Medulla oblongata (tissue), 1 donor: Measurements from ENCODE around the gene TFRC.
"Not testable (repeated sequence)": the region's sequence is repeated elsewhere in the genome, so short reads cannot be mapped to it uniquely, and the experiment has no call there.

ENCODE experiments used
- DNase-seq: peaks from one replicate; pipeline ENCODE4 v3.0.0-alpha.2; 2015; ENCODE audit errors: extremely low spot score

TFRC gene

DNA sequence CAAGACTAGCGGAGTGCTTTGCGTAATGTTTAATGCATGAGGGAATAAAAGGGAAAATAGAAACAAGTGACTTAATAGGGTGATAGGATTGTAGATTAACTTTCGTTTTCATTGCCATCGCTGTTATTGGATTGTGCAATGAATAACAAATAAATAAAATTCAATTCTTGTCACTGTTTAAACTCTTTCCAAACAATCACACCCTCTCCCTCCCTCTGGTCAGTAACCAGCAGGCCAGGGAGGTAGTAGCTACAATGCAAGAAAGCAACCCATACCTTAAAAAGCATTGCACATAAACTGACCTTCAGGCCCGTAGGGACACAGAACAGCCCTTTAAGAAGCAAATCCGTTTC lies 705 bp upstream of the TFRC start:
- DNase-seq = no peak

DNA sequence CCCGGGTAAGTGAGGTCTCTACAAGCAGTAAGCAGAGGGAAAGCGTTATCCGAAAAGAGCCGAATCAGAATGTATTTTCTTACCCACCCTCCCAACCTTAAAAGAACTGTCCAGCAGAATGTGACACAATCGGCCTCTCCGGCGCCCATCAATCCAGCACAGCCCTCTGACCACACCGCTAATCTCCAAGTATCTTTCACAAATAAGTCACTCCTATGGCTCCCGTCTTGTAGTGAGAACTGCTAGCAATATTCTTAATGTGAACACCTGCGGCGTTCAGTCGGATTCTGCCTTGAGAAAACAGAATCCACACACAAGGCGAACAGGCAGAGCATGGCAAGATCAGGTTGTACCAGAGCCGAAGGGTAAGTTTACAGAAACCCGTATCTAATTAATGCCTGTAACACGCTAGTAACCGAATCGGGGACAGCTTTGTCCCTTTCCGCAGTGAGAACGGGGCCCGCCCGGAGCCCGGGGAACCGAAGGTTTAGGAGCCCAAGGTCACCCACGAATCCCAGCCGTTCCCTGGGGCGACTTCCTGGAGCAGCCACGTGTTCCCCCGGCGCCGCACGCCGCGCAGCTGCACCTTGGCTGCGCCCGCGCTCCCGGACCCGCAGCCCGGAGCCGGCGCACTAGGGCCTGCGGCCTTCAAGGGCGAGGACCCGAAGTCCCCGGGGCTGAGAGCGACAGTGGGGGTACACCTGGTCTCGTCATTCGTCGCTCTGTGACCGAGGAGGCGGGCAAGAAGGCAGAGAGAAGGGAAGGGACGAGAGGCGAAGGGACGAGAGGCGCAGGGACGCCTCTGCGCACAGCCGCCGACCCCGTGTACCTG lies 672 bp downstream of the TFRC start:
- peak; percentile 57 for DNase-seq

DNA sequence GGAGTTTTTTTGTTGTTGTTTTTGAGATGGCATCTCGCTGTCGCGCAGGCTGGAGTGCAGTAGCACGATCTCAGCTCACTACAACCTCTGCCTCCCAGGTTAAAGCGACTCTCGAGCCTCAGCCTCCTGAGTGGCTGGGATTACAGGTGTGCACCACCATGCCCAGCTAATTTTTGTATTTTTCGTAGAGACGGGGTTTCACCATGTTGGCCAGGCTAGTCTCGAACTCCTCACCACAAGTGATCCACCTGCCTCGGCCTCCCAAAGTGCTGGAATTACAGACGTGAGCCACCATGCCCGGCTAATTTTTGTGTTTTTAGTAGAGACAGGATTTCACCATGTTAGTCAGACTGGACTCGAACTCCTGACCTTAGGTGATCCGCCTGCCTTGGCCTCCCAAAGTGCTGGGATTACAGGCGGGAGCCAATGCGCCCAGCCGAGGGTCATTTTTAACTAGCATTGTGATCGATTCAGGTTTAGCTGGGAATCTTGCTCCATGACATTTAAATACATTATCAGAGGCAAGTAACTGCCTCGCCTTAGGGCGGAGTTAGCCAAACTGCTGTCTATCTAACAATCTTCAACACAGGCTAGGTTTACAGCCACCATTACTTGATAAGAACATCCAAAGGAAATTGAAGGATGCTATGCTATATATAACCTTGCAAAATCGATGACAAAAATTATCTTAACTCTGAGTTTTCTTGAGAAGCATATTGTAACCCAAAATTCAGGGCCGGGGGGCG lies 1.6 kb downstream of the TFRC start:
- not testable (repeated sequence) for DNase-seq

DNA sequence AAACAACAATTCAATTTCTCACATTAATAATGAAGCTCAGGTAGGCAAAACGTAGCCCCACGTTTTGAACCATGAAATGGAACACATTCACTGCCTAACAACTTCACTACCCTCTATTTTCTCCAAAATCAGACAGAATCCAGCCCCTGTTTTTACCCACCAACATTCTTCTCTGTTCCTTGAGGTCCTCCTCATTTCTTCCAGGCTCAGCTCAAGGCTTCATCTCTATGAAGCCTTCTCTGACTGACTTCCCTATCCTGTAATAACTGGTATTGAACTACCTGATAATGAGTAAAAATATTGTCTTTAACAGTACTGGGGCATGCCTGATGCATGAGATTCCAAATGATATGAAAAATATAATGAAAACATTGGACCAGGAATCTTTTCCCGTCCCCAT lies 2.2 kb downstream of the TFRC start:
- no peak for DNase-seq

DNA sequence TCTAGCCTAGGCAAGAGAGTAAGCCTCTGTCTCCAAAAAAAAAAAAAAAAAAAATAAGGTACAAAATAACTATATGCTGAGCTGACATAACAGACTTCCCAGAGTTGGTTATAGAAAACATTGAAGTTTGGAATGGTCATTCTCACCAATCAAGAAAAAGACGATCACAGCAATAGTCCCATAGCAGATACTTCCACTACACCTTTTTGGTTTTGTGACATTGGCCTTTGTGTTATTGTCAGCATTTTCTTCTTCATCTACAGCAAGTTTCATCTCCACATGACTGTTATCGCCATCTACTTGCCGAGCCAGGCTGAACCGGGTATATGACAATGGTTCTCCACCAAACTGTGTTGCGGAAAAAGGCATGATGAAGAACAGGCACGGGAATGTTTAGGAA lies 6.9 kb downstream of the TFRC start:
- DNase-seq = no peak

DNA sequence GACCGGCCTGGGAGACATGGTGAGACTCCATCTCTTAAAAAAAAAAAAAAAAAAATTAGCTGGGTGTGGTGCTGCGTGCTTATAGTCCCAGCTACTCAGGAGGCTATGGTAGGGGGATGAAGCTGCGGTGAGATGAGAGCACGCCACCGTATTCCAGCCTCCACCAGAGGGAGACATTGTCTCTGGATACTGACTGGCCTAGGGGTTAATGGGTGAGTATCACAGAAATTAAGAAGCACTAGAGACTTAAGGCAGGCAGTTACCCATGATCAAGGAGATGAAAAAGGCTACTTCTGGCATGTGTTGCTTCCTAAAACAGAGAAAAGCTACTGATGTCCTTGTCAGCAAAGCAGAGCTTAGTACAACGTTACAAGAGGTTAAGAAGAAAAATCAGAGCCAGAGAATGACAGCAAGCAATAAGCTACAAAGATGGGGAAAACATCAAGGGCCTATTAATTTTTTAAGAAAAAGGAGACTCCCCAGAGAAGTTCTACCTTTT lies 8.6 kb downstream of the TFRC start:
- DNase-seq = peak; percentile 89

DNA sequence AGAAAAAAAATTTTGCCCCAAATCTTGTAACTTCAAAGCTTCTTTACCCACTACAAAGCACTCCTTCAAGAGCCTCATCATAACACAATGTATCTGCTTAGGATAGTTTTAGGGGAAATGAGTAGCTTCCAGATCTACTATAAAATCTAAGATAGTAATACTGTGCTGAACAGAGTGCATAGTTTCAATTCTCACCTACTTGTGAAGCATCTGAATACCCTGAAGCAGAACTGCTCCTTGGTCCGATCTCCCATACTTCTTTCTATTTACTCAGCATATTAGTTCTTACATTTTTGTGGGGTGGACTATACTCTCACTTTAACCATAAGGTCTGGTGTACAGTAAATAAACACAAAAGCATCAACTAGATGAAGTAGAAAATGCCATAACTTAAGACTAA lies 9.6 kb downstream of the TFRC start:
- DNase-seq = no peak

DNA sequence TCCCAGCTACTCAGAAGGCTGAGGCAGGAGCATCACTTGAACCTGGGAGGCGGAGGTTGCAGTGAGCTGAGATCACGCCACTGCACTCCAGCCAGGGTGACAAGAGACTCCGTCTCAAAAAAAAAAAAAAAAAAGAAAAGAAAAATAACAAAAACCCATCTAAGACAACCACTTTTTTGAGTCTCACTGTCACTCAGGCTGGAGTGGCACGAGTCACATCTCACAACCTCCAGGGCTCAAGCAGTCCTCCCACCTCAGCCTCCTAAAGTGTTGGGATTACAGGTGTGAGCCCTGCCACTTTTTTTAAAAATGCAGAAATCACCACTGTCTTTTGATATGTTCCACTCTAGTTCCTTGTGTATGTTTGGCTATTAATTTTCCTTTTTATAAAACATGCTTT lies 13.1 kb downstream of the TFRC start:
- not testable (repeated sequence) for DNase-seq

DNA sequence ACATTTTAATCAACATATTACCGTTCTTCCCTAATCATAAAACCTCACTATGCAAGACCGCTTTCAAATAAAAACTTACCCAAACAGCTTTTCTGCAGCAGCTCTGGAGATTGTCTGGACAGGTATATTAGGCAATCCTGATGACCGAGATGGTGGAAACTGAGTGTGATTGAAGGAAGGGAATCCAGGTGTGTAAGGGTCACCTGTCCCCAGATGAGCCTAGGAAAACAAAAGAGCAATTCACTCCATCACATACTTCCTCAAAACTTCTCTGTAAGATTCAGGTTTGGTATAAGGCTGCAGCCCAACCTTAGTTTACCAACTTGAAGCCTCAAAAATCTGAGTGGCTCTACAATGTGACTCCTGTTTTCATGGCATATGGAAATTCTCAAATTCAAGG lies 14.5 kb downstream of the TFRC start:
- no peak for DNase-seq

DNA sequence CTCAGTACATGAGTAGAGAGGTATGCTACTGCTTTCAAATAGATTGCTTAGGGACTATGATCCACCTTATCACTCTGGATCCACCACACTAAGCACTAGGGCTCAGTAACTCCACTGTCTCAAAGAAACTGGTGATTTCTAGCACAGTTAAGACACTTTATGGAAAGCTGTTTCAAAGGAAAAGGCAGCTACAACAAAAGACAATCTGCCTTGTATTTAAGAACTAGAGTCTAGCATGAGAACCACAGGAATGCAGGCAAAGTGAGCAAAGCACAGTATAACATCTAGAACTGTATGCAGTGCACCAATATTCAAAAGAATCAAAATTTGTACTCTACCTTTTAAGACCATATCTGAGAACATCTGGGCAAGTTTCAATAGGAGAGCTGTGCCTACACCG lies 17.9 kb downstream of the TFRC start:
- DNase-seq = no peak

DNA sequence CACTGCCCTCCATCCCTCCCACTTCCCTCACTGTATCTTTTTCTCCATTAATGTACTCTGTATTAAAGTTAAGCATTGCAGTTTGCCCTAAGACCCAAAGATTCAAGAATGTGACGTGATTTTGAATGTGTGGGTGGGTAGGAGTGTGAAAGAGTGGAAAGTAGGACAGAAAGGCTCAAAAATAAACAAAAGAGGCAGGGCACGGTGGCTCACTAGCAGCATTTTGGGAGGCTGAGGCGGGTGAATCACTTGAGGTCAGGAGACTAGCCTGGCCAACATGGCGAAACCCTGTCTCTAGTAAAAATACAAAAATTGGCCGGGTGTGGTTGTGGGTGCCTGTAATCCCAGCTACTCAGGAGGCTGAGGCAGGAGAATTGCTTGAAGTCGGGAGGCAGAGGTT lies 18.4 kb downstream of the TFRC start:
- DNase-seq = no peak

DNA sequence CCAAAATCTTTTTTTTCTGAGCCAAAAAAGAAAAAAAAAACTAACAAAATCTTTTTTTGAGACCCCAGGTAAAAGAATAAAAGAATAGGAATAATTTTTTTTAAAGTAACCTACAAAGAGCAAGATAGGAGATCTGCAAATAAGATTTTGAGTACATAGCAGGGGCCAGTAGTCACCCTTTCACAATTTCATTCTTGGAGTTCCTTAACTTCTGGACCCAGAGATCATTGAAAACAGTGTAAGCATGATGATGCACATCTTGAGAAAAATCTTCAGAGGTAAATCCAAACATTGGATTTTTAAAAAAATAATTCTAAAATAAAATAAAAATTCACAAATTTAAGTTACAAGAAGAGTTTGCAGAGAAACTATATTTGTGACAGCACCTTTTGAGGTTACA lies 18.8 kb downstream of the TFRC start:
- DNase-seq = no peak

DNA sequence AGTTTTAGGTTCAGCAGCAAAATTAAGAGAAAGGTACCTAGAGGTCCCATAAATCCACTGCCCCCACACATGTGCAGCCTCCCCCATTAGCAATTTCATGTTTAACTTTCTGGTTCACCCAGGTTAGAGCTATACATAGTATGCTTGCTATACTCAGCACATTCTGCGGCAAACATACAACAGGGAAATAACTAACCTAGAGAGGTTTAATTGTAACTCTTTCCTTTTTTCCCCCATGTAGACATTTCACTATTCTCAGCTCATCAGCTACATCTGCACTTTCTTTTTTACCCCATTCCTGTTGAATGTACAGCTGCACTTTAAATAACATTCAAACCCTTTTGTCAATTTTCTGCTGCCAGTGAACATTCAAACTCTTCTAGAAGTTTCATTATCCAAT lies 21.1 kb downstream of the TFRC start:
- DNase-seq = no peak

DNA sequence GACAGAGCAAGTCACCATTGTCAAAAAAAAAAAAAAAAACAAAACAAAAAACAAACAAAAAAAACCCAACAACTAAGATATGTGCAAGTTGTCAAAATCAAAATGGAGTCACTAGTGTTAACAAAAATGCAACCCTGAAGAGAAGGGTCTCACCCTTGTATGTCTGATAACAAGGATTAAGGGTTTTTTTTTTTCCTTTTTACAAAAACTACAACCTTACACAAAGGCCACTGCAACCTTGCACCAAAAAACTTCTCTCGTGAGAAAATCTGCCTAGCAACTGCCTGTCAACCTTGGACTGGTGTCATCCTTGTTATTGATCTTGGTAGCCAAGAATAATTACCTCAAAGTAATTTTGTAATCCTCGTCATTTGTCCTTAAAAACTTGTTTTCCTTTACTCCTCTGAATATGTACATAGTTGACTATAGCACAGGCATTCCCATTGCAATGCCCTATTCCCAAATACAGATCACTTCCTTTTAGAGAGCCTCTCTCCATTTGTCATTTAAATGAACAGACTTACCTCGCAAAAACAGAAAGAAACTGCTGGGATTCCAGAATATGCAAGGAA lies 24.0 kb downstream of the TFRC start:
- DNase-seq = no peak

DNA sequence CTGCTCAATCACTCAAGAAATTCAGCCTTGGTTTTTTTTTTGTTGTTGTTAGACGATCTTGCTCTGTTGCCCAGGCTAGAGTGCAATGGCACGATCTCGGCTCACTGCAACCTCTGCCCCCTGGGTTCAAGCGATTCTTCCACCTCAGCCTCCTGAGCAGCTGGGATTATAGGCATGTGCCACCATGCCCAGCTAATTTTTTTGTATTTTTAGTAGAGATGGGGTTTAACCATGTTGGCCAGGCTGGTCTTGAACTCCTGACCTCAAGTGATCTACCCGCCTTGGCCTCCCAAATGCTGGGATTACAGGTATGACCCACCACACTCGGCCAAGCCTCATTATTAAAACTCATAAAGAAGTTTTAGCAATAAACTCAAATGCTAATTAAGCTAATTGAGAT lies 25.5 kb downstream of the TFRC start:
- DNase-seq = not testable (repeated sequence)

DNA sequence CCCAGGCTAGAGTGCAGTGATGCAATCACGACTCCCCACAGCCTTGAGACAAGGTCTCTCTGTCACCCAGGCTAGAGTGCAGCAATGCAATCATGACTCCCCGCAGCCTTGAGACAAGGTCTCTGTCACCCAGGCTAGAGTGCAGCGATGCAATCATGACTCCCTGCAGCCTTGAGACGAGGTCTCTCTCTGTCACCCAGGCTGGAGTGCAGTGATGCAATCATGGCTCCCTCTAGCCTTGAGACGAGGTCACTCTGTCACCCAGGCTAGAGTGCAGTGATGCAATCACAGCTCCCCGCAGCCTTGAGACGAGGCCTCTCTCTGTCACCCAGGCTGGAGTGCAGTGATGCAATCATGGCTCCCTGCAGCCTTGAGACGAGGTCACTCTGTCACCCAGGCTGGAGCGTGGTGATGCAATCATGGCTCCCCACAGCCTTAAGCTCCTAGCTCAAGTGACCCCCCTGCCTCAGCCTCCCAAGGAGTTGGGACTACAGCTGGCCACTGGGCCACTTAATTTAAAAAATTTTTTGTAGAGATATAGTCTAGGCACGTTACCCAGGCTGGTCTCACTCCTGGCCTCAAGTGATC lies 26.1 kb downstream of the TFRC start:
- DNase-seq = no peak

DNA sequence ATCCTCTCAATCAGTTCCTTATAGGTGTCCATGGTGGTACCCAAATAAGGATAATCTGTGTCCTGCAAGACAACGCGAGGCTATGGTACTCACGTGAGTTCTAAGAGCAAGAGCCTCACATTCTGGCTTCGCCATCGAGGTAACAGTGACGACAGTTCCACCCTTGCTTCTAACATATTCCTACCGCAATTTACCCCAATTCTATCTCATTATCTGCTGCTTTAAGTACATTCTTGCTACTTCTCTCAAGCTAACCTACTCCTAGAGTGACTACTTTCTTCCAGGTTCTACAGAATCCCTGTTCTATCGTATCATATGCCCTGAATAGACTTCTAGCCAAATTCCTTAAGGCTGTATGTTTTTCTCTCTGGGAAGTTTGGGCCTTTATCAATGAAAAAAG lies 26.6 kb downstream of the TFRC start:
- no peak for DNase-seq

DNA sequence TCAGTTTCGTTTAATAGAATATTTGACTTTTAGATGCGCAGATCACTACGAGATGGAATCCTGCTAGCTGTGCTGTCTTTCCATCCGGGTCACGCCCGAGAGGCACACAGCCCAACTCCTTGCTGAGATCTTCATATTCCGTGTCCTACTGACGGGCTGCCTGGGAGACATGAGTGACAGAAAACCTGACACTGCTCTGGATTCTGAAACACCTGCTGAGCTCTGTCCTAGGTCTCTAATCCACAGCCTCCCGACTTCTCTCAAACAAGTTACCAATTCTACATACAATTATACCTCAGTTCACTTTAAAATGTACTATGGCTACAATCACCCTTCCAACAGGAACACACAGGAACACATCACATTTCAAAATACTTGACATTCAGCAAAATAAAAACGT lies 27.2 kb downstream of the TFRC start:
- DNase-seq = no peak

DNA sequence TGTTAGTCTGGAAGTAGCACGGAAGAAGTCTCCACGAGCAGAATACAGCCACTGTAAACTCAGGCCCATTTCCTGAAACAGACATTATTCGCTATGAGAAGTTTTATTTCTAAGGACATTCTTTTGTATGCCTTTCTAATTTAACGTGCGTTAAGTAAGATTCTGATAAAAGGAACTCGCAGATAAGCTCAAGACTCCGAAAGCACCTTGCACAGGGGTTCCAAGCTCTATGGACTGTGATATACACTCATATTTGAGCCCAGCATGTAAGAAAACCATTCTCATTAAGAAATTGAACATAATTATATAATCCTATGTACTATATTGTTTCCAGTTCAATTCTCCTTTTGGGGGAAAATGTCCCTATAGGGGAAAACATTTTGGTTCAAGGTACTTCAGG lies 28.4 kb downstream of the TFRC start:
- no peak for DNase-seq

DNA sequence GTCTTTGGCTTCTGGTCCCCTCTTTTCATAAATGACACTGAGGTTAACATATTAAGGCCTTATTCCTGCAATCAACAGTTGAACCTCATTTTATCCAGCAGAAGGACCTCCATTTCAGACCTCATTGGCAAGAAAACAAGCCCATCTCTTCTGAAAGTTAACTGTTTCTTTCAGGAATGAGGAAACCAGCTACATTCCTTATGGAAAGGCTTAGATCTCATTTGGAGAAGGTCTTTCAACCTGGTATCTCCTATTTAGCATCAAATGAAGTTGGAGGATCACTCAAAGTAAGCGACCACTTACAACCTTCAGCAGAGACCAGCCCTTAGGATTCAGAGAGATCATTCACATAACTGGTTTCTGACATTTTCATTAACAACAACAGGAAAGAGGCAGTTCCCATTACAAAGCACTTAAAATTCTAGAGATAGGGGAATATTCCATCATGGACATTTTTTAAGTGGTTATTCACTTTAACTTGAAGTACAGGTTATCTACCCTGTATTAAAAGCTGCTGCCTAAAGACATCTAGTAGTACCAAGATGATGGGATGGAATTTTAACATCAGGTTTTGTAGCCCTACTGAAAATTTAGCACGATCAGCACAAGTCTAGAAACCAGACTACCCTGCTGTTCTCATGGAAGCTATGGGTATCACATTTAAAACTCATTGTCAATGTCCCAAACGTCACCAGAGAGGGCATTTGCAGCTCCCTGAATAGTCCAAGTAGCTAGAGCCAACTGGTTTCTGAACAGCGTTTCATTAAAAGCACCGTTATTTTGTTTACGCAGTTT lies 30.4 kb downstream of the TFRC start:
- DNase-seq = no peak

DNA sequence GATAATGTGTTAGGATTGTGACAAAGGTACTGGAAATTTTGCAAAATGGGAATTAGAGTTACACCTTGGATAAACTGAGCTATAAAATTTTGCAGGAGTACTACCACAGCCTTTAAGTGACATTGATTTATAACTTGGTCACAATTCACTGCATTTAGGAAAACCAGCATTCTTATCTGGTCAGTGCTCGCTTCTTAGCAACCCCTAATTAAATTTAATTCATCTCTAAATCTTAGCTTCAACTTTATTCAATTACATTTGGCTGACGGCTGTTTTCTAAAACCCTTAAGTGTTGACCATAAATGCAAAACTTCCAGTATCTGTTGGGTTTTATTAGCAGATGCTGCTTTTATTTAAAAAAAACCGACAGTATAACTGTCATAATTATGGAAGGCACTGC lies 31.3 kb downstream of the TFRC start:
- DNase-seq = peak; percentile 26

DNA sequence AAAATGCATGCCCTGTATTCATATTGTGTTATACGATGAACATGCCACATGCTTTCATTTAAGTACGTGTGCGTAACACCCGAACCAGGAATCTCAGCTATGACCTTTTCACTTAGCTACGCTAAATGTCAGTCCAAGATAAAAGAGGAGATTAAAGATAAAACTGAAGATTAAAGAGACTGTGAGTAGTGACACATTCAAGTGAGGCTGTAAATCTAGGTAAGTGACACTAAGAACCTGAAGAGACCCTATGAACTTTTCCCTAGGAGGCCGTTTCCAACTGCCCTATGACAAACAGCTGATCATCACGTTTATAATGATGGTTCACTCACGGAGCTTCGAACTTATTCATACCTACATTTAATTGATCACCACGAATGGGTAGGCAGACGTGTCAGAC lies 32.2 kb downstream of the TFRC start:
- DNase-seq = no peak
